Mesenchymal stem cell (in vitro differentiated cells and primary cell): ENCODE results near the gene PTPRD.

Source experiments
- DNase-seq: peaks from one replicate; pipeline ENCODE4 v3.0.0-alpha.2; 2013
- H2AFZ ChIP-seq: one replicate; pipeline ENCODE4 v1.6.1; 2013; ENCODE audit warnings: low read depth, mild to moderate bottlenecking, control low read depth, inconsistent platforms, low read length, moderate library complexity
- H2AK5ac ChIP-seq: 2 replicates; pipeline ENCODE4 v1.6.1; 2013; ENCODE audit warnings: low read length, moderate library complexity, mild to moderate bottlenecking, inconsistent platforms; ENCODE audit not compliant: severe bottlenecking
- H2BK120ac ChIP-seq: one replicate; pipeline ENCODE4 v1.6.1; 2013; ENCODE audit warnings: low read depth, mild to moderate bottlenecking, inconsistent platforms, low read length, moderate library complexity
- H2BK12ac ChIP-seq, 2 experiments: one replicate each; pipeline ENCODE4 v1.6.1; 2013; ENCODE audit warnings: inconsistent platforms in 2 of 2, low read length in 2 of 2, mild to moderate bottlenecking in 2 of 2, moderate library complexity in 2 of 2, control low read depth in 1 of 2
- H2BK15ac ChIP-seq: one replicate; pipeline ENCODE4 v1.6.1; 2013; ENCODE audit warnings: mild to moderate bottlenecking, low read depth, inconsistent platforms; ENCODE audit not compliant: poor library complexity, severe bottlenecking
- H2BK5ac ChIP-seq: 2 replicates; pipeline ENCODE4 v1.6.1; 2013; ENCODE audit warnings: low read depth, mild to moderate bottlenecking, low read length, control low read depth, inconsistent platforms; ENCODE audit not compliant: poor library complexity, severe bottlenecking
- H3K14ac ChIP-seq, 2 experiments: one replicate each; pipeline ENCODE4 v1.6.1; 2013; ENCODE audit warnings: inconsistent platforms in 2 of 2, low read length in 2 of 2, control low read depth in 1 of 2, mild to moderate bottlenecking in 1 of 2, moderate library complexity in 1 of 2
- H3K18ac ChIP-seq, 2 experiments: one replicate each; pipeline ENCODE4 v1.6.1; 2013; ENCODE audit warnings: inconsistent platforms in 2 of 2, low read length in 2 of 2, control low read depth in 1 of 2, low read depth in 1 of 2, mild to moderate bottlenecking in 1 of 2
- H3K23ac ChIP-seq, 2 experiments: one replicate each; pipeline ENCODE4 v1.6.1; 2013; ENCODE audit warnings: inconsistent platforms in 2 of 2, low read length in 2 of 2, mild to moderate bottlenecking in 2 of 2, moderate library complexity in 2 of 2, control low read depth in 1 of 2
- H3K27ac ChIP-seq: 2 replicates; pipeline ENCODE4 v1.5.1; 2013; ENCODE audit warnings: mild to moderate bottlenecking, moderate library complexity, low read length, control low read depth, inconsistent platforms; ENCODE audit not compliant: poor library complexity, severe bottlenecking
- H3K27me3 ChIP-seq, 2 experiments: 2 replicates each; pipeline versions ENCODE4 v1.6.1 to v1.7.0; 2013; ENCODE audit warnings: low read length in 2 of 2, mild to moderate bottlenecking in 2 of 2, moderate library complexity in 2 of 2, control low read depth in 1 of 2, inconsistent platforms in 1 of 2; ENCODE audit not compliant: control insufficient read depth in 1 of 2, insufficient read depth in 1 of 2
- H3K36me3 ChIP-seq, 2 experiments: 2 replicates each; pipeline versions ENCODE4 v1.6.1 to v1.7.0; 2013; ENCODE audit warnings: low read length in 2 of 2, control low read depth in 1 of 2, inconsistent platforms in 1 of 2, low read depth in 1 of 2, mild to moderate bottlenecking in 1 of 2; ENCODE audit not compliant: insufficient read depth in 2 of 2, control insufficient read depth in 1 of 2
- H3K4ac ChIP-seq, 2 experiments: one replicate each; pipeline ENCODE4 v1.6.1; 2013; ENCODE audit warnings: inconsistent platforms in 2 of 2, low read length in 2 of 2, mild to moderate bottlenecking in 2 of 2, moderate library complexity in 2 of 2, control low read depth in 1 of 2, low read depth in 1 of 2
- H3K4me1 ChIP-seq: 2 replicates; pipeline ENCODE4 v1.6.1; 2013; ENCODE audit warnings: low read depth, low read length, control low read depth; ENCODE audit not compliant: control insufficient read depth, insufficient read depth
- H3K4me2 ChIP-seq: 2 replicates; pipeline ENCODE4 v1.6.1; 2013; ENCODE audit warnings: low read length, mild to moderate bottlenecking, inconsistent platforms; ENCODE audit not compliant: poor library complexity, severe bottlenecking
- H3K4me3 ChIP-seq, 2 experiments: 2 replicates each; pipeline versions ENCODE4 v1.5.1 to v1.7.0; 2013; ENCODE audit warnings: low read length in 2 of 2, mild to moderate bottlenecking in 2 of 2, control low read depth in 1 of 2, low read depth in 1 of 2; ENCODE audit not compliant: insufficient read depth in 1 of 2
- H3K79me1 ChIP-seq: replicated peaks from 2 replicates; pipeline ENCODE4 v1.6.1; 2013; ENCODE audit warnings: mild to moderate bottlenecking, control low read depth, low read length, inconsistent platforms; ENCODE audit not compliant: poor library complexity, severe bottlenecking
- H3K9ac ChIP-seq: 2 replicates; pipeline ENCODE4 v1.7.0; 2013; ENCODE audit warnings: mild to moderate bottlenecking, low read length, moderate library complexity
- H3K9me3 ChIP-seq: 2 replicates; pipeline ENCODE4 v1.7.0; 2013; ENCODE audit warnings: mild to moderate bottlenecking, low read length; ENCODE audit not compliant: control insufficient read depth
- H4K8ac ChIP-seq: one replicate; pipeline ENCODE4 v1.6.1; 2013; ENCODE audit warnings: inconsistent platforms, mild to moderate bottlenecking, low read length, moderate library complexity
- H4K91ac ChIP-seq: one replicate; pipeline ENCODE4 v1.6.1; 2013; ENCODE audit warnings: mild to moderate bottlenecking, low read length, inconsistent platforms
- WGBS: methylation state at CpG from one replicate; pipeline ENCODE4 v1.1.7; 2013; ENCODE audit warnings: mixed read lengths; 5-methylcytosine and 5-hydroxymethylcytosine counted together

The PTPRD gene

DNA sequence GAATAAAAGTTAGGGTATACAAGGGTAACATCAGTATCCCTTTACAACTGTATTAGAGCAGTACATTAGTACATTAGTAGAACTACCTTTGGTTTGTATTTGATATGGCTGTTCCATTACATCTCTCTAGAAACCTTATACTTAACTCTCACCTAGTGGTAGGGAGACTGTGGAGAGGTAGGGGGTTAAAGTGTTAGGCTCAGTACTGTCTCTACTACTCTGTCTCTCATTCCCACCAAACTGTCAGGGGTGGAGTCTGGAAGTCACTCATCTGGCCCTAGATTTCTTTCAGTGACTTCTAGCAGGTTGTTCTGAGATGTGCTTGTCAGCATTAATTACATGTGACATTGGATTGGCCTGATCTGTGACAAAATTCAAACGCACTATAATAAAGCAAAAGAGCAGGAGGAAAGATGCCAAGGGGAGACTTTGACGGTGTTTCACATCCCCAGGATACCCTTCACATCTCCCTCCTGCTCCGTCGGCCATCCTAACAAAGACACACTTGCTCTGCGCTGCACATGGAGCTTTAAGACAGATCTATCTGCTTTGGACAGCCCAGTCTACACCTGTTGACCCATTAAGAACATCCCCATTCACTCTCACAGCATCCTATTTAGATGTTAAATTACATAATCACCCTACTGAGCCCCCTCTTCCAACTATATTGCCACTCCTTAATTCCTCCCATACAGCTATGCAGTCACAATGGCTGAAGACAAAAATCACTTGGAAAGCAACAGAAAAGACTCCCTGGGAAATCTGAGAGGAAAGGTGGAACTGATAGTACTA lies 1770.2 kb downstream of the PTPRD start:
- Histone ChIP-seq H3K14ac (no peak overlapping the region), H3K36me3 (no peaks in the 10 kb centered on the region), H3K18ac (no peak overlapping the region), H2BK120ac (no peak overlapping the region), H2AK5ac (no peak overlapping the region), H3K27me3 (no peaks in the 10 kb centered on the region), H3K9ac (no peak overlapping the region), H2BK12ac (no peak overlapping the region), H3K4me3 (no peak overlapping the region), H2BK15ac (no peak overlapping the region), H4K91ac (no peak overlapping the region), H3K27ac (no peak overlapping the region), H3K4ac (no peak overlapping the region), H3K79me1 (peaks cover 21% of the 10 kb centered on the region), H2BK5ac (no peak overlapping the region), H4K8ac (no peak overlapping the region), H3K4me2 (no peak overlapping the region), H3K23ac (no peak overlapping the region), H3K4me1 (no peaks in the 10 kb centered on the region), H3K9me3 (no peaks in the 10 kb centered on the region), H2AFZ (no peak overlapping the region)
- no peak for DNase-seq
- WGBS: 89% methylated on average over 5 of the region's 5 CpGs

DNA sequence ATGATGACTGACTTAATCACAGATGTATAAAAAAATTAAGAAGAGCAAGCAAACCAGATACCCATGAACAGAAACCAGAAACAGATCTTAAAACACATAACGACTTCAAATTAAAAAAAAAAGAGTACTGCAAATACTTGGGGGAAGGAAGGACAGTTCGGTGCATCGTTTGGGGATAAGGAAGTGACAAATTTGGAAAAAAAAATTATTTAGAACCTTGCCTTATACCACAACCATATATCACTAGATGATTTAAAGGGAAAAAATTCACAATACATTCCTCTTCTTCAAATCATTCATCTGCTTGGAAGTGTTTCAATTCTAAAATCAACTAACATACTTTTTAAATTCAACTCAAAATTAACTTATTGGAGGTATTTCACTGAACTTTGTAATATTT lies 1774.7 kb downstream of the PTPRD start:
- no peak overlapping the region for H2BK15ac ChIP-seq
- H3K9ac ChIP-seq: no peak overlapping the region
- no peak overlapping the region for H3K4ac ChIP-seq
- H4K8ac ChIP-seq: no peak overlapping the region
- DNase-seq: no peak
- no peak overlapping the region for H3K23ac ChIP-seq
- H3K14ac ChIP-seq: no peak overlapping the region
- no peak overlapping the region for H3K4me3 ChIP-seq
- no peaks in the 10 kb centered on the region for H3K27me3 ChIP-seq
- no peak overlapping the region for H4K91ac ChIP-seq
- H3K9me3 ChIP-seq: no peaks in the 10 kb centered on the region
- H3K4me2 ChIP-seq: no peak overlapping the region
- H3K36me3 ChIP-seq: no peaks in the 10 kb centered on the region
- no peaks in the 10 kb centered on the region for H3K4me1 ChIP-seq
- peaks cover 17% of the 10 kb centered on the region for H3K79me1 ChIP-seq
- no peak overlapping the region for H2AFZ ChIP-seq
- H2AK5ac ChIP-seq: no peak overlapping the region
- H2BK5ac ChIP-seq: no peak overlapping the region
- H3K18ac ChIP-seq: no peak overlapping the region
- no peak overlapping the region for H2BK120ac ChIP-seq
- no peak overlapping the region for H3K27ac ChIP-seq
- WGBS: no CpG with 5 or more reads among the region's 3 CpGs
- no peak overlapping the region for H2BK12ac ChIP-seq

DNA sequence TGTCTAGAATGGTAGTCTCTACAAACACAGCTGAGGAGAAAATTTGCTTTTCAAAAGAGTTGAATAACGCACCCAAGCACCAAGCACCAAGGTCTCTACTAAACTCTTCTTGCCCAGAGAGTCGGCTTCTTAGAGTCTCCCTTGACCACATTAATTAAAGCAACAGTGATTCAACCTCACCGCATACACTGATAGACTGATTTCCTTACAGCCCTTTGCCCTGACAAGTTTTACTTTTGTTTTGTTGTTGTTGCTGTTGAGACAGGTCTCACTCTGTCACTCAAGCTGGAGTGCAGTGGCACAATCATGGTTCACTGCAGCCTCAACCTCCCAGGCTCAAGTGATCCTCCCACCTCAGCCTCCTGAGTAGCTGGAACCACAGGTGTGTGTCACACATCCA lies 1777.5 kb downstream of the PTPRD start:
- no peak overlapping the region for H2AFZ ChIP-seq
- H3K14ac ChIP-seq: no peak overlapping the region
- no peak overlapping the region for H2BK120ac ChIP-seq
- peaks cover 19% of the 10 kb centered on the region for H3K79me1 ChIP-seq
- no peaks in the 10 kb centered on the region for H3K27me3 ChIP-seq
- WGBS: 85% methylated on average over 2 of the region's 3 CpGs
- no peak overlapping the region for H4K8ac ChIP-seq
- H3K23ac ChIP-seq: no peak overlapping the region
- H2AK5ac ChIP-seq: no peak overlapping the region
- H3K9me3 ChIP-seq: no peaks in the 10 kb centered on the region
- no peak overlapping the region for H3K27ac ChIP-seq
- H3K18ac ChIP-seq: no peak overlapping the region
- H2BK5ac ChIP-seq: no peak overlapping the region
- no peaks in the 10 kb centered on the region for H3K36me3 ChIP-seq
- no peak overlapping the region for H2BK12ac ChIP-seq
- H3K4me2 ChIP-seq: no peak overlapping the region
- no peak overlapping the region for H4K91ac ChIP-seq
- no peaks in the 10 kb centered on the region for H3K4me1 ChIP-seq
- no peak overlapping the region for H3K4me3 ChIP-seq
- H3K9ac ChIP-seq: no peak overlapping the region
- H2BK15ac ChIP-seq: no peak overlapping the region
- DNase-seq: no peak
- no peak overlapping the region for H3K4ac ChIP-seq

DNA sequence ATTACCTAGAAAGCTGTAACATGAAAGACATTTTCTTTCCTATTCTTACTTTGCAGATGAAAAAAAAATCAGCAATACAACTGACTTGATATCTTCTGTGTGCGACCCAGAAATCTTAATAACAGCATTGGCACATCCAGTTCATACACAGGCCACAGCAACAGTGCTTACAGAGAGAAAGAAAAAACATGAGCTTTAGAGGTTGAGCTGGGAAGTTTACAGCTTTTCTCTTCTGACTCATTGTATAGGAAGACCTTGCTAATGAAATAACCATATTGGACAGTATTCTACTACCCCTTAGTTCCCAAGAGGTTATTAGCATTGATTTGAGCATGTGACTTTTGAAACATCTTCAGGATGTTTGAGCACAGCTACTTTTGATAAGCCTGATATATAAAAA lies 1779.8 kb downstream of the PTPRD start:
- Histone ChIP-seq H3K9ac (no peak overlapping the region), H2AFZ (no peak overlapping the region), H3K27ac (no peak overlapping the region), H3K4me1 (no peaks in the 10 kb centered on the region), H3K79me1 (peaks cover 24% of the 10 kb centered on the region), H2BK15ac (no peak overlapping the region), H3K23ac (no peak overlapping the region), H3K4ac (no peak overlapping the region), H2BK120ac (no peak overlapping the region), H2AK5ac (no peak overlapping the region), H3K4me3 (no peak overlapping the region), H3K9me3 (no peaks in the 10 kb centered on the region), H4K91ac (no peak overlapping the region), H4K8ac (no peak overlapping the region), H3K4me2 (no peak overlapping the region), H2BK12ac (no peak overlapping the region), H2BK5ac (no peak overlapping the region), H3K27me3 (no peaks in the 10 kb centered on the region), H3K18ac (no peak overlapping the region), H3K36me3 (no peaks in the 10 kb centered on the region), H3K14ac (no peak overlapping the region)
- no CpG with 5 or more reads among the region's 1 CpG for WGBS
- peak; percentile 12 for DNase-seq
